Stimulated activated naive B cell treated with anti-CD40 and anti-IgM and Interleukin-4, amounts not matched to agents 10 μg/mL and 1 μg/mL and 100 μg/mL, for 72 hours (primary cell): ENCODE results near the gene NOD2.

Experiments
- ATAC-seq, 2 donors: fragments of 150-1000 bp; cut with Tn5 transposase; replicated peaks; 2 replicates each; pipeline ENCODE4 v1.10.0; 2021; ENCODE audit warnings: moderate library complexity in 1 of 2
- DNase-seq: peaks from one replicate; pipeline ENCODE4 v3.0.0; 2021
- H3K27ac Mint-ChIP-seq: one replicate; pipeline ENCODE4 v1.8.0; 2022; ENCODE audit warnings: mild to moderate bottlenecking, mixed read lengths
- H3K27me3 Mint-ChIP-seq, 2 donors: one replicate each; pipeline ENCODE4 v1.8.0; 2022; ENCODE audit warnings: mixed read lengths in 2 of 2
- H3K36me3 Mint-ChIP-seq, 2 donors: one replicate each; pipeline ENCODE4 v1.8.0; 2022; ENCODE audit warnings: mixed read lengths in 2 of 2, mild to moderate bottlenecking in 1 of 2
- H3K4me1 Mint-ChIP-seq, 2 donors: one replicate each; pipeline ENCODE4 v1.8.0; 2022; ENCODE audit warnings: mixed read lengths in 2 of 2, mild to moderate bottlenecking in 1 of 2
- H3K4me3 Mint-ChIP-seq, 2 donors: one replicate each; pipeline ENCODE4 v1.8.0; 2022; ENCODE audit warnings: mild to moderate bottlenecking in 2 of 2, mixed read lengths in 2 of 2, moderate library complexity in 1 of 2
- H3K9me3 Mint-ChIP-seq, 2 donors: one replicate each; pipeline ENCODE4 v1.8.0; 2022; ENCODE audit warnings: mixed read lengths in 2 of 2, mild to moderate bottlenecking in 1 of 2

The NOD2 gene

GRCh38 chr16:50677351-50677750 lies 16.1 kb upstream of the NOD2 start:
- Mint-ChIP-seq H3K4me1 (peaks cover 26 to 36% of the 10 kb centered on the region in 2 donors), H3K4me3 (no peak overlapping the region)
- DNase-seq = no peak

GRCh38 chr16:50678531-50678930 lies 14.9 kb upstream of the NOD2 start:
- ATAC-seq (no peak), DNase-seq (no peak)
- peaks cover 35 to 44% of the 10 kb centered on the region in 2 donors for H3K4me1 Mint-ChIP-seq
- H3K36me3 Mint-ChIP-seq = peaks cover 38 to 52% of the 10 kb centered on the region in 2 donors
- H3K9me3 Mint-ChIP-seq = peaks cover 0 to 1% of the 10 kb centered on the region in 2 donors
- no peaks in the 10 kb centered on the region for H3K27me3 Mint-ChIP-seq
- H3K4me3 Mint-ChIP-seq = peak overlapping the region; percentile 35 to 47
- H3K27ac Mint-ChIP-seq = peak overlapping the region; percentile 85

More at GRCh38 chr16:50677351-50677750, 16.1 kb upstream of the NOD2 start:
- no peaks in the 10 kb centered on the region for H3K27me3 Mint-ChIP-seq
- H3K36me3 Mint-ChIP-seq = peaks cover 49 to 63% of the 10 kb centered on the region in 2 donors
- no peak overlapping the region for H3K27ac Mint-ChIP-seq
- no peak for ATAC-seq
- H3K9me3 Mint-ChIP-seq = peaks cover 5 to 8% of the 10 kb centered on the region in 2 donors

GRCh38 chr16:50679266-50679665 lies 14.1 kb upstream of the NOD2 start:
- peak overlapping the region; percentile 47 for H3K27ac Mint-ChIP-seq
- no peak for ATAC-seq
- H3K27me3 Mint-ChIP-seq = no peaks in the 10 kb centered on the region
- H3K4me1 Mint-ChIP-seq = peaks cover 42 to 51% of the 10 kb centered on the region in 2 donors
- H3K36me3 Mint-ChIP-seq = peaks cover 33 to 46% of the 10 kb centered on the region in 2 donors
- no peaks in the 10 kb centered on the region for H3K9me3 Mint-ChIP-seq
- H3K4me3 Mint-ChIP-seq = peak overlapping the region in 1 of 2 donors; percentile 35
- no peak for DNase-seq

GRCh38 chr16:50679676-50680555 lies 13.5 kb upstream of the NOD2 start:
- H3K27ac Mint-ChIP-seq = peak overlapping the region; percentile 95
- ATAC-seq (no peak), DNase-seq (no peak)
- peaks cover 28 to 40% of the 10 kb centered on the region in 2 donors for H3K36me3 Mint-ChIP-seq
- peak overlapping the region; percentile 85 for H3K4me3 Mint-ChIP-seq
- H3K4me1 Mint-ChIP-seq = peaks cover 49 to 58% of the 10 kb centered on the region in 2 donors
- no peaks in the 10 kb centered on the region for H3K27me3 Mint-ChIP-seq
- H3K9me3 Mint-ChIP-seq = no peaks in the 10 kb centered on the region

GRCh38 chr16:50680556-50680893 lies 12.9 kb upstream of the NOD2 start:
- H3K4me3 Mint-ChIP-seq = peak overlapping the region; percentile 85
- peaks cover 54 to 64% of the 10 kb centered on the region in 2 donors for H3K4me1 Mint-ChIP-seq
- DNase-seq = no peak
- H3K27me3 Mint-ChIP-seq = no peaks in the 10 kb centered on the region
- no peak for ATAC-seq
- peak overlapping the region; percentile 95 for H3K27ac Mint-ChIP-seq
- no peaks in the 10 kb centered on the region for H3K9me3 Mint-ChIP-seq
- H3K36me3 Mint-ChIP-seq = peaks cover 23 to 36% of the 10 kb centered on the region in 2 donors

GRCh38 chr16:50681021-50681885 lies 12.2 kb upstream of the NOD2 start, which contains the start of gene SNX20:
Gene SNX20, minus strand, starts transcription at chr16:50681312. Its CDS starts 3,786 bp downstream, at chr16:50677526.
- Mint-ChIP-seq H3K27me3 (no peaks in the 10 kb centered on the region), H3K4me1 (peaks cover 57 to 67% of the 10 kb centered on the region in 2 donors)

GRCh38 chr16:50683689-50684374 lies 9.6 kb upstream of the NOD2 start:
- Mint-ChIP-seq H3K36me3 (peaks cover 3 to 6% of the 10 kb centered on the region in 2 donors), H3K4me3 (peak overlapping the region; percentile 65 to 72), H3K27me3 (no peaks in the 10 kb centered on the region), H3K4me1 (peaks cover 56 to 61% of the 10 kb centered on the region in 2 donors), H3K27ac (peak overlapping the region; percentile 99), H3K9me3 (no peaks in the 10 kb centered on the region)
- DNase-seq (peak; percentile 80), ATAC-seq (peak; percentile 78 to 81)

More at GRCh38 chr16:50681021-50681885, 12.2 kb upstream of the NOD2 start, which contains the start of gene SNX20:
- Mint-ChIP-seq H3K9me3 (no peaks in the 10 kb centered on the region), H3K4me3 (peak within 1 kb of the TSS; percentile 85), H3K27ac (peak within 1 kb of the TSS; percentile 95), H3K36me3 (peaks cover 16 to 29% of the 10 kb centered on the region in 2 donors)
- DNase-seq (peak; percentile 68), ATAC-seq (peak; percentile 74 to 78)

- peak overlapping the region; percentile 1 to 46 for H3K4me3 Mint-ChIP-seq
- peak; percentile 39 to 48 for ATAC-seq
- peaks cover 0 to 4% of the 10 kb centered on the region in 2 donors for H3K36me3 Mint-ChIP-seq
- no peaks in the 10 kb centered on the region for H3K27me3 Mint-ChIP-seq
- peak overlapping the region; percentile 99 for H3K27ac Mint-ChIP-seq
- peaks cover 50 to 53% of the 10 kb centered on the region in 2 donors for H3K4me1 Mint-ChIP-seq
- H3K9me3 Mint-ChIP-seq = no peaks in the 10 kb centered on the region
- DNase-seq = no peak
Observed at GRCh38 chr16:50684823-50685461, 8.5 kb upstream of the NOD2 start.

- Mint-ChIP-seq H3K27ac (peak overlapping the region; percentile 99), H3K36me3 (no peaks in the 10 kb centered on the region), H3K9me3 (no peaks in the 10 kb centered on the region), H3K4me3 (no peak overlapping the region), H3K27me3 (no peaks in the 10 kb centered on the region), H3K4me1 (peaks cover 43 to 50% of the 10 kb centered on the region in 2 donors)
- ATAC-seq (no peak), DNase-seq (no peak)
Observed at GRCh38 chr16:50685462-50686063, 7.8 kb upstream of the NOD2 start.

GRCh38 chr16:50688083-50688482 lies 5.3 kb upstream of the NOD2 start:
- Mint-ChIP-seq H3K9me3 (no peaks in the 10 kb centered on the region), H3K36me3 (peaks cover 1 to 3% of the 10 kb centered on the region in 2 donors), H3K27me3 (peaks cover 5 to 9% of the 10 kb centered on the region in 2 donors), H3K27ac (no peak overlapping the region), H3K4me3 (no peak overlapping the region), H3K4me1 (peaks cover 38 to 53% of the 10 kb centered on the region in 2 donors)
- DNase-seq = no peak
- ATAC-seq = no peak

- H3K36me3 Mint-ChIP-seq = peaks cover 1 to 3% of the 10 kb centered on the region in 2 donors
- no peak for ATAC-seq
- H3K27me3 Mint-ChIP-seq = peaks cover 6 to 9% of the 10 kb centered on the region in 2 donors
- H3K4me1 Mint-ChIP-seq = peaks cover 33 to 47% of the 10 kb centered on the region in 2 donors
- peak overlapping the region; percentile 75 for H3K27ac Mint-ChIP-seq
- H3K4me3 Mint-ChIP-seq = no peak overlapping the region
- no peak for DNase-seq
- no peaks in the 10 kb centered on the region for H3K9me3 Mint-ChIP-seq
Observed at GRCh38 chr16:50688867-50689266, 4.5 kb upstream of the NOD2 start.

GRCh38 chr16:50690177-50690576 lies 3.2 kb upstream of the NOD2 start:
- Mint-ChIP-seq H3K27me3 (peaks cover 9 to 14% of the 10 kb centered on the region in 2 donors), H3K36me3 (peaks cover 6 to 7% of the 10 kb centered on the region in 2 donors), H3K4me3 (no peak overlapping the region), H3K9me3 (no peaks in the 10 kb centered on the region), H3K4me1 (peaks cover 33 to 46% of the 10 kb centered on the region in 2 donors), H3K27ac (no peak overlapping the region)
- ATAC-seq = no peak
- DNase-seq = no peak

- H3K4me1 Mint-ChIP-seq = peaks cover 50% of the 10 kb centered on the region in 2 donors
- no peaks in the 10 kb centered on the region for H3K9me3 Mint-ChIP-seq
- peaks cover 9 to 14% of the 10 kb centered on the region in 2 donors for H3K27me3 Mint-ChIP-seq
- no peak overlapping the region for H3K27ac Mint-ChIP-seq
- no peak for ATAC-seq
- peaks cover 7 to 9% of the 10 kb centered on the region in 2 donors for H3K36me3 Mint-ChIP-seq
- no peak for DNase-seq
- H3K4me3 Mint-ChIP-seq = peak overlapping the region; percentile 83 to 85
Observed at GRCh38 chr16:50692644-50692998, 785 bp upstream of the NOD2 start.
